ENCODE results near the gene CEP95.

DNA sequence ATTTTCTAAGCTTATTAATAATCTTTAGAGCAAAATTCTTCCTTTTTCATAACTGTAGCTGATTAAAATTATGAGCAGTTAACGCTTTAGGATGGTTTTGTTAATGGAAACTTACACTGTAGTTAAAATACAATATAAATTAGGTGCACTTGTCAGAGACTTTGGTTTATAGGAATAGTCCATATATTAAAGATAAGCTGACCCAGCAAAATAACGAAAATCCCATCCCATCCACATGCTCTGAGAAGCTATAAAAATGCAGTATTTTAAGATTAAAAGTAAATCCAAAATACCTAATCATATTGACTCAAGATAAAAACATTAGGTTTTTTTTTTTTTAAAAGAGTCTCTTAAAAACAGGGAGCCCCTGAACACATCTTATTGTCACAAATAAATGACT, 38.0 kb downstream of the CEP95 start:
- TF ChIP-seq JUND (IDR thresholded peaks at IDR 0.05) (no peak), CEBPB (IDR thresholded peaks at IDR 0.05; ENCODE audit: low read depth) (no peak), POLR2A (IDR thresholded peaks at IDR 0.05; ENCODE audit: borderline replicate concordance, extremely low read depth, insufficient read depth, insufficient read length) (no peak)
- TF ChIP-seq, protein P1, sequence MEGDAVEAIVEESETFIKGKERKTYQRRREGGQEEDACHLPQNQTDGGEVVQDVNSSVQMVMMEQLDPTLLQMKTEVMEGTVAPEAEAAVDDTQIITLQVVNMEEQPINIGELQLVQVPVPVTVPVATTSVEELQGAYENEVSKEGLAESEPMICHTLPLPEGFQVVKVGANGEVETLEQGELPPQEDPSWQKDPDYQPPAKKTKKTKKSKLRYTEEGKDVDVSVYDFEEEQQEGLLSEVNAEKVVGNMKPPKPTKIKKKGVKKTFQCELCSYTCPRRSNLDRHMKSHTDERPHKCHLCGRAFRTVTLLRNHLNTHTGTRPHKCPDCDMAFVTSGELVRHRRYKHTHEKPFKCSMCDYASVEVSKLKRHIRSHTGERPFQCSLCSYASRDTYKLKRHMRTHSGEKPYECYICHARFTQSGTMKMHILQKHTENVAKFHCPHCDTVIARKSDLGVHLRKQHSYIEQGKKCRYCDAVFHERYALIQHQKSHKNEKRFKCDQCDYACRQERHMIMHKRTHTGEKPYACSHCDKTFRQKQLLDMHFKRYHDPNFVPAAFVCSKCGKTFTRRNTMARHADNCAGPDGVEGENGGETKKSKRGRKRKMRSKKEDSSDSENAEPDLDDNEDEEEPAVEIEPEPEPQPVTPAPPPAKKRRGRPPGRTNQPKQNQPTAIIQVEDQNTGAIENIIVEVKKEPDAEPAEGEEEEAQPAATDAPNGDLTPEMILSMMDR (IDR thresholded peaks at IDR 0.05 in 2 of 3, conservative IDR thresholded peaks at IDR 0.05 in 1 of 3; ENCODE audit: borderline replicate concordance in 1 of 3, insufficient read depth in 1 of 3, low read depth in 2 of 3, low read length in 2 of 3) = no peak
- TF ChIP-seq, protein P2, sequence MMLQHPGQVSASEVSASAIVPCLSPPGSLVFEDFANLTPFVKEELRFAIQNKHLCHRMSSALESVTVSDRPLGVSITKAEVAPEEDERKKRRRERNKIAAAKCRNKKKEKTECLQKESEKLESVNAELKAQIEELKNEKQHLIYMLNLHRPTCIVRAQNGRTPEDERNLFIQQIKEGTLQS (IDR thresholded peaks at IDR 0.05) = no peak
- TF ChIP-seq, protein P3, sequence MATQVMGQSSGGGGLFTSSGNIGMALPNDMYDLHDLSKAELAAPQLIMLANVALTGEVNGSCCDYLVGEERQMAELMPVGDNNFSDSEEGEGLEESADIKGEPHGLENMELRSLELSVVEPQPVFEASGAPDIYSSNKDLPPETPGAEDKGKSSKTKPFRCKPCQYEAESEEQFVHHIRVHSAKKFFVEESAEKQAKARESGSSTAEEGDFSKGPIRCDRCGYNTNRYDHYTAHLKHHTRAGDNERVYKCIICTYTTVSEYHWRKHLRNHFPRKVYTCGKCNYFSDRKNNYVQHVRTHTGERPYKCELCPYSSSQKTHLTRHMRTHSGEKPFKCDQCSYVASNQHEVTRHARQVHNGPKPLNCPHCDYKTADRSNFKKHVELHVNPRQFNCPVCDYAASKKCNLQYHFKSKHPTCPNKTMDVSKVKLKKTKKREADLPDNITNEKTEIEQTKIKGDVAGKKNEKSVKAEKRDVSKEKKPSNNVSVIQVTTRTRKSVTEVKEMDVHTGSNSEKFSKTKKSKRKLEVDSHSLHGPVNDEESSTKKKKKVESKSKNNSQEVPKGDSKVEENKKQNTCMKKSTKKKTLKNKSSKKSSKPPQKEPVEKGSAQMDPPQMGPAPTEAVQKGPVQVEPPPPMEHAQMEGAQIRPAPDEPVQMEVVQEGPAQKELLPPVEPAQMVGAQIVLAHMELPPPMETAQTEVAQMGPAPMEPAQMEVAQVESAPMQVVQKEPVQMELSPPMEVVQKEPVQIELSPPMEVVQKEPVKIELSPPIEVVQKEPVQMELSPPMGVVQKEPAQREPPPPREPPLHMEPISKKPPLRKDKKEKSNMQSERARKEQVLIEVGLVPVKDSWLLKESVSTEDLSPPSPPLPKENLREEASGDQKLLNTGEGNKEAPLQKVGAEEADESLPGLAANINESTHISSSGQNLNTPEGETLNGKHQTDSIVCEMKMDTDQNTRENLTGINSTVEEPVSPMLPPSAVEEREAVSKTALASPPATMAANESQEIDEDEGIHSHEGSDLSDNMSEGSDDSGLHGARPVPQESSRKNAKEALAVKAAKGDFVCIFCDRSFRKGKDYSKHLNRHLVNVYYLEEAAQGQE (IDR thresholded peaks at IDR 0.05; ENCODE audit: low read depth) = no peak

Data from HCT116 (cell line).